ENCODE data around the gene SLC30A10. TPM values are rescaled to one million over a fixed set of nuclear protein-coding genes. Genes with fewer than 3 reads are reported as not detected.
"Not testable (repeated sequence)": the region's sequence is repeated elsewhere in the genome, so short reads cannot be mapped to it uniquely, and the experiment has no call there.

Gene SLC30A10
- total RNA-seq, 1 donor from 2014 or later = 1.5 TPM

GRCh38 chr1:219908170-219908569 lies 20.2 kb downstream of the SLC30A10 start:
- Mint-ChIP-seq H3K27me3 (ENCODE audit: unreplicated experiment) (no peaks in the 10 kb centered on the region), H3K36me3 (ENCODE audit: unreplicated experiment) (no peaks in the 10 kb centered on the region), H3K9me3 (ENCODE audit: unreplicated experiment) (no peaks in the 10 kb centered on the region), H3K4me3 (ENCODE audit: unreplicated experiment) (no peak overlapping the region), H3K4me1 (ENCODE audit: low read depth, unreplicated experiment) (no peaks in the 10 kb centered on the region), H3K27ac (ENCODE audit: unreplicated experiment) (no peak overlapping the region)
- DNase-seq = no peak
- TF ChIP-seq CTCF (IDR thresholded peaks at IDR 0.05; ENCODE audit: partially characterized antibody, unreplicated experiment) = no peak

GRCh38 chr1:219907772-219908070 lies 20.6 kb downstream of the SLC30A10 start:
- Mint-ChIP-seq H3K4me1 (ENCODE audit: low read depth, unreplicated experiment) (no peaks in the 10 kb centered on the region), H3K36me3 (ENCODE audit: unreplicated experiment) (no peaks in the 10 kb centered on the region), H3K4me3 (ENCODE audit: unreplicated experiment) (no peak overlapping the region), H3K27me3 (ENCODE audit: unreplicated experiment) (no peaks in the 10 kb centered on the region), H3K9me3 (ENCODE audit: unreplicated experiment) (no peaks in the 10 kb centered on the region), H3K27ac (ENCODE audit: unreplicated experiment) (no peak overlapping the region)
- no peak for DNase-seq
- TF ChIP-seq CTCF (IDR thresholded peaks at IDR 0.05; ENCODE audit: partially characterized antibody, unreplicated experiment) = no peak

- no peak for DNase-seq
- Mint-ChIP-seq H3K27me3 (ENCODE audit: unreplicated experiment) (no peaks in the 10 kb centered on the region), H3K4me1 (ENCODE audit: low read depth, unreplicated experiment) (no peaks in the 10 kb centered on the region), H3K36me3 (ENCODE audit: unreplicated experiment) (no peaks in the 10 kb centered on the region), H3K9me3 (ENCODE audit: unreplicated experiment) (no peaks in the 10 kb centered on the region), H3K4me3 (ENCODE audit: unreplicated experiment) (no peak overlapping the region), H3K27ac (ENCODE audit: unreplicated experiment) (no peak overlapping the region)
- TF ChIP-seq CTCF (IDR thresholded peaks at IDR 0.05; ENCODE audit: partially characterized antibody, unreplicated experiment) = no peak
Observed at GRCh38 chr1:219906924-219907771, 21.2 kb downstream of the SLC30A10 start.

GRCh38 chr1:219906565-219906923 lies 21.8 kb downstream of the SLC30A10 start:
- not testable (repeated sequence) for H3K9me3 Mint-ChIP-seq (ENCODE audit: unreplicated experiment); H3K4me1 Mint-ChIP-seq (ENCODE audit: low read depth, unreplicated experiment); H3K36me3 Mint-ChIP-seq (ENCODE audit: unreplicated experiment); DNase-seq; H3K27me3 Mint-ChIP-seq (ENCODE audit: unreplicated experiment); H3K4me3 Mint-ChIP-seq (ENCODE audit: unreplicated experiment); H3K27ac Mint-ChIP-seq (ENCODE audit: unreplicated experiment)

- H3K4me1 Mint-ChIP-seq (ENCODE audit: low read depth, unreplicated experiment) = no peaks in the 10 kb centered on the region
- H3K36me3 Mint-ChIP-seq (ENCODE audit: unreplicated experiment) = no peaks in the 10 kb centered on the region
- H3K27ac Mint-ChIP-seq (ENCODE audit: unreplicated experiment) = no peak overlapping the region
- H3K4me3 Mint-ChIP-seq (ENCODE audit: unreplicated experiment) = no peak overlapping the region
- no peak for DNase-seq
- no peak for TF ChIP-seq CTCF (IDR thresholded peaks at IDR 0.05; ENCODE audit: partially characterized antibody, unreplicated experiment)
- H3K9me3 Mint-ChIP-seq (ENCODE audit: unreplicated experiment) = no peaks in the 10 kb centered on the region
- H3K27me3 Mint-ChIP-seq (ENCODE audit: unreplicated experiment) = no peaks in the 10 kb centered on the region
Observed at GRCh38 chr1:219905524-219905923, 22.8 kb downstream of the SLC30A10 start.
